Stimulated activated CD4-positive, alpha-beta T cell treated with anti-CD3 and anti-CD28 coated beads, TNF-alpha, amount 100 ng/mL, for 1 hour (primary cell): Measurements from ENCODE around the gene CDH5.
A peak's percentile ranks its signal among the peaks of the same experiment; 100 is the strongest.
"Not testable (repeated sequence)": the region's sequence is repeated elsewhere in the genome, so short reads cannot be mapped to it uniquely, and the experiment has no call there.

Source experiments
- DNase-seq, 3 donors: peaks; one replicate each; pipeline ENCODE4 v3.0.0-alpha.2; 2020; ENCODE audit warnings: low read depth in 3 of 3, low spot score in 1 of 3

CDH5 gene

GRCh38 chr16:66366433-66367299, at the start of gene CDH5:
Gene CDH5, plus strand, starts transcription at chr16:66366691. Its CDS starts 12,647 bp downstream, at chr16:66379338.
- DNase-seq: no peak

GRCh38 chr16:66318505-66318904, 48.0 kb upstream of the CDH5 start:
- DNase-seq: no peak

GRCh38 chr16:66320774-66321173, 45.7 kb upstream of the CDH5 start:
- no peak for DNase-seq

- no peak for DNase-seq
Measured at GRCh38 chr16:66322174-66322573, 44.3 kb upstream of the CDH5 start.

- no peak for DNase-seq
Measured at GRCh38 chr16:66324815-66325515, 41.5 kb upstream of the CDH5 start.

GRCh38 chr16:66325717-66326376, 40.6 kb upstream of the CDH5 start:
- no peak for DNase-seq

- DNase-seq: no peak
Measured at GRCh38 chr16:66326991-66327513, 39.4 kb upstream of the CDH5 start.

- no peak for DNase-seq
Measured at GRCh38 chr16:66328282-66328681, 38.2 kb upstream of the CDH5 start.

GRCh38 chr16:66331464-66331863, 35.0 kb upstream of the CDH5 start:
- not testable (repeated sequence) for DNase-seq

GRCh38 chr16:66332634-66333610, 33.6 kb upstream of the CDH5 start:
- DNase-seq: no peak

GRCh38 chr16:66334853-66335574, 31.5 kb upstream of the CDH5 start:
- no peak for DNase-seq

GRCh38 chr16:66335704-66336329, 30.7 kb upstream of the CDH5 start:
- DNase-seq: no peak

GRCh38 chr16:66337463-66338188, 28.9 kb upstream of the CDH5 start:
- no peak for DNase-seq

- DNase-seq: peak in 1 of 3 donors; percentile 8
Measured at GRCh38 chr16:66342294-66342900, 24.1 kb upstream of the CDH5 start.

- DNase-seq: no peak
Measured at GRCh38 chr16:66344533-66345145, 21.9 kb upstream of the CDH5 start.

- DNase-seq: no peak
Measured at GRCh38 chr16:66346221-66346620, 20.3 kb upstream of the CDH5 start.

GRCh38 chr16:66352304-66352703, 14.2 kb upstream of the CDH5 start:
- no peak for DNase-seq

GRCh38 chr16:66353055-66353454, 13.4 kb upstream of the CDH5 start:
- DNase-seq: no peak
